PC-9 (cell line): ENCODE measurements around the gene CD276. TPM values are rescaled to one million over a fixed set of nuclear protein-coding genes. Genes with fewer than 3 reads are reported as not detected.
A peak's percentile ranks its signal among the peaks of the same experiment; 100 is the strongest.

Source experiments
- BruUV-seq: library from RNA; stranded (reverse); fragments of 400-500 nt; replicated peaks from 2 replicates; lab custom pipeline; 2021; lab: Mats Ljungman, UMichigan
- CTCF ChIA-PET: fragments of 300-600 bp; sonication (Branson Sonifier 250); formaldehyde crosslinking; loops from one replicate; lab custom pipeline; 2022; ENCODE audit warnings: antibody characterized with exemption; lab: Charles Lee
- POLR2A ChIA-PET: fragments of 300-600 bp; sonication (Branson Sonifier 250); formaldehyde crosslinking; loops from one replicate; lab custom pipeline; 2022; ENCODE audit warnings: antibody characterized with exemption; ENCODE audit not compliant: unreplicated experiment; lab: Charles Lee
- DNase-seq, 2 experiments: peaks; one replicate each; pipeline versions ENCODE4 v3.0.0 to v3.0.0-alpha.2; 2015 to 2022; ENCODE audit warnings: mixed read lengths in 1 of 2
- H2AFZ ChIP-seq: fragments of 200-600 bp; sonication (generic); 2 replicates; pipeline ENCODE4 v1.8.1; 2017; ENCODE audit warnings: antibody characterized with exemption
- H3F3A ChIP-seq: fragments of 200-600 bp; sonication (generic); 2 replicates; pipeline ENCODE4 v1.8.1; 2017; ENCODE audit warnings: antibody characterized with exemption, mild to moderate bottlenecking, low read depth; ENCODE audit not compliant: insufficient read depth
- H3K27ac ChIP-seq: fragments of 200-600 bp; sonication (generic); 2 replicates; pipeline ENCODE4 v1.6.1; 2016; ENCODE audit warnings: mixed run types
- H3K27me3 ChIP-seq: fragments of 200-600 bp; sonication (generic); 2 replicates; pipeline ENCODE4 v1.6.1; 2016; ENCODE audit warnings: low read depth, mixed run types; ENCODE audit not compliant: insufficient read depth
- H3K36me3 ChIP-seq: fragments of 200-600 bp; sonication (generic); 2 replicates; pipeline ENCODE4 v1.6.1; 2016; ENCODE audit warnings: low read depth, mixed run types
- H3K4me1 ChIP-seq: fragments of 200-600 bp; sonication (generic); replicated peaks from 2 replicates; pipeline ENCODE4 v1.6.1; 2016; ENCODE audit warnings: mixed run types; ENCODE audit not compliant: insufficient read depth
- H3K4me2 ChIP-seq: fragments of 200-600 bp; sonication (generic); 2 replicates; pipeline ENCODE4 v1.6.1; 2017; ENCODE audit warnings: mixed run types
- H3K4me3 ChIP-seq: fragments of 200-600 bp; sonication (generic); 2 replicates; pipeline ENCODE4 v1.6.1; 2016; ENCODE audit warnings: mixed run types
- H3K79me2 ChIP-seq: fragments of 200-600 bp; sonication (generic); 2 replicates; pipeline ENCODE4 v1.6.1; 2017; ENCODE audit warnings: low read depth, mixed run types
- H3K9me2 ChIP-seq: fragments of 200-600 bp; sonication (generic); 2 replicates; pipeline ENCODE4 v1.8.1; 2017; ENCODE audit warnings: mild to moderate bottlenecking; ENCODE audit not compliant: insufficient read depth
- H3K9me3 ChIP-seq: fragments of 200-600 bp; sonication (generic); 2 replicates; pipeline ENCODE4 v1.8.1; 2016; ENCODE audit warnings: low read depth; ENCODE audit not compliant: insufficient read depth
- H4K20me1 ChIP-seq: fragments of 200-600 bp; sonication (generic); 2 replicates; pipeline ENCODE4 v1.8.1; 2017; ENCODE audit not compliant: insufficient read depth
- CTCF ChIP-seq: fragments of 200-600 bp; sonication (generic); conservative IDR thresholded peaks from 2 replicates; pipeline ENCODE4 v1.6.1; 2017; ENCODE audit warnings: mixed run types, antibody characterized with exemption, mild to moderate bottlenecking, moderate library complexity
- EZH2 ChIP-seq: fragments of 200-600 bp; sonication (generic); IDR thresholded peaks from 2 replicates; pipeline ENCODE4 v1.8.0; 2017; ENCODE audit warnings: antibody characterized with exemption, low read depth
- intact Hi-C: fragments of 100-400 bp; cut with micrococcal nuclease; formaldehyde crosslinking; loops from one replicate; pipeline ENCODE4 v1.10.0; 2022; ENCODE audit not compliant: unreplicated experiment
- total RNA-seq: library from RNA; stranded (reverse); gene quantifications from 2 replicates; pipeline ENCODE4 v1.2.3, GENCODE V29; 2021

CD276 gene
- total RNA-seq, 1 experiment from 2014 or later = 82.6 TPM

- TF ChIP-seq EZH2 = no peak
- TF ChIP-seq CTCF = no peak
- POLR2A ChIA-PET = no interaction called here
- Histone ChIP-seq H3K36me3 (no peaks in the 10 kb centered on the region), H3K27ac (no peak overlapping the region), H3K27me3 (no peaks in the 10 kb centered on the region), H2AFZ (no peak overlapping the region), H3K4me1 (no peaks in the 10 kb centered on the region), H3K4me2 (no peak overlapping the region), H3K9me2 (no peaks in the 10 kb centered on the region), H4K20me1 (peaks cover 37% of the 10 kb centered on the region; the same call in 1 of the 2 replicates), H3F3A (peaks cover 3% of the 10 kb centered on the region; the same call in 1 of the 2 replicates), H3K4me3 (no peak overlapping the region), H3K9me3 (no peaks in the 10 kb centered on the region), H3K79me2 (no peaks in the 10 kb centered on the region; the same call in 1 of the 2 replicates)
- no peak for DNase-seq
- CTCF ChIA-PET = interaction anchor here (4.9 kb wide), 1 partner anchor 60 kb away, joined by 36 read pairs; no protein-coding TSS in a partner anchor
- no TSS peak for BruUV-seq
- intact Hi-C loops = no loop called here
Observed at GRCh38 chr15:73696641-73697001, 12.4 kb downstream of the CD276 start.

DNA sequence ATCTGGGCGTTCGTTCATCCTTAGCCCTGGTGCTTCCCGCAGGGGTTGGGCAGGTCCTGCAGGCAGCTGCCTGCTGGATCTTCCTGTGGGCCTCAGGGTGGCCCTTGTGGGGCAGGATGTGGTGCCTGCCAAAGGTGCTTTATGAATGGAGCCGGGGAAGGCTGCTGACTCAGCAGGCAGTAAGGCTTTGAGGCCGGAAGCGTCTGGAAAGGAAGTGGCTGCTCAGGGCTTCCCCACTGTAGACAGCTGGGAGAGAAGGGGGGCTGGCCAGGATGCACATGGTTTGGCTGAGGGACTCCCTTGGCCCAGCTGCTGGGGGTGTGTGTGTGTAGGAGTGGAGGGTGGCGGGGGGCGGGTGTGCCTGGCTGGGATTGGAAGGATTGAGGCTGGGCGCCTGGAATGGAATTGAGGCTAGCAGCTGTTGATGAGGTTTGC is 12.9 kb downstream of the CD276 start:
- Histone ChIP-seq H3K36me3 (no peaks in the 10 kb centered on the region), H3K79me2 (no peaks in the 10 kb centered on the region; the same call in 1 of the 2 replicates), H3K27me3 (no peaks in the 10 kb centered on the region), H3K4me2 (no peak overlapping the region), H3K4me1 (no peaks in the 10 kb centered on the region), H2AFZ (no peak overlapping the region), H3F3A (peaks cover 3% of the 10 kb centered on the region; the same call in 1 of the 2 replicates), H4K20me1 (peaks cover 37% of the 10 kb centered on the region; the same call in 1 of the 2 replicates), H3K9me2 (no peaks in the 10 kb centered on the region), H3K4me3 (no peak overlapping the region), H3K9me3 (no peaks in the 10 kb centered on the region), H3K27ac (no peak overlapping the region)
- CTCF ChIA-PET = interaction anchor here (4.9 kb wide), 1 partner anchor 61 kb away, joined by 36 read pairs; no protein-coding TSS in a partner anchor
- intact Hi-C loops = no loop called here
- no peak for TF ChIP-seq CTCF
- TF ChIP-seq EZH2 = no peak
- POLR2A ChIA-PET = no interaction called here
- DNase-seq = peak in 1 of 2 experiments; percentile 60
- BruUV-seq = no TSS peak

GRCh38 chr15:73699249-73700040 is 15.3 kb downstream of the CD276 start:
- H3F3A ChIP-seq = peaks cover 3% of the 10 kb centered on the region; the same call in 1 of the 2 replicates
- H2AFZ ChIP-seq = no peak overlapping the region
- H3K79me2 ChIP-seq = no peaks in the 10 kb centered on the region
- TF ChIP-seq CTCF (no peak), EZH2 (no peak)
- no peaks in the 10 kb centered on the region for H3K36me3 ChIP-seq
- no peaks in the 10 kb centered on the region for H3K9me3 ChIP-seq
- no peaks in the 10 kb centered on the region for H3K27me3 ChIP-seq
- no peaks in the 10 kb centered on the region for H3K4me1 ChIP-seq
- peaks cover 28% of the 10 kb centered on the region; the same call in 1 of the 2 replicates for H4K20me1 ChIP-seq
- DNase-seq = no peak
- ChIA-PET POLR2A (no interaction called here), CTCF (interaction anchor here (0.8 to 4.9 kb wide), 7 partner anchors 8 to 458 kb away, joined by 3 to 36 read pairs (median 3); no protein-coding TSS in a partner anchor)
- intact Hi-C loops = loop anchor here (1.0 to 5.0 kb wide), 6 partner anchors 22 to 457 kb away; no protein-coding TSS in a partner anchor
- H3K4me3 ChIP-seq = no peak overlapping the region
- BruUV-seq = no TSS peak
- H3K9me2 ChIP-seq = no peaks in the 10 kb centered on the region
- H3K4me2 ChIP-seq = no peak overlapping the region
- no peak overlapping the region for H3K27ac ChIP-seq
